Aortic smooth muscle cell (primary cell): Measurements from ENCODE around the gene MTOR. TPM values are rescaled to one million over a fixed set of nuclear protein-coding genes. Genes with fewer than 3 reads are reported as not detected.

ENCODE experiments used
- total RNA-seq: library from RNA; depleted of rRNA; stranded (reverse); fragments of >200 nt; gene quantifications from 2 replicates; pipeline ENCODE4 v1.2.3, GENCODE V29; 2014

The MTOR gene
- total RNA-seq: 30.0 and 37.8 TPM in 2 replicates

DNA sequence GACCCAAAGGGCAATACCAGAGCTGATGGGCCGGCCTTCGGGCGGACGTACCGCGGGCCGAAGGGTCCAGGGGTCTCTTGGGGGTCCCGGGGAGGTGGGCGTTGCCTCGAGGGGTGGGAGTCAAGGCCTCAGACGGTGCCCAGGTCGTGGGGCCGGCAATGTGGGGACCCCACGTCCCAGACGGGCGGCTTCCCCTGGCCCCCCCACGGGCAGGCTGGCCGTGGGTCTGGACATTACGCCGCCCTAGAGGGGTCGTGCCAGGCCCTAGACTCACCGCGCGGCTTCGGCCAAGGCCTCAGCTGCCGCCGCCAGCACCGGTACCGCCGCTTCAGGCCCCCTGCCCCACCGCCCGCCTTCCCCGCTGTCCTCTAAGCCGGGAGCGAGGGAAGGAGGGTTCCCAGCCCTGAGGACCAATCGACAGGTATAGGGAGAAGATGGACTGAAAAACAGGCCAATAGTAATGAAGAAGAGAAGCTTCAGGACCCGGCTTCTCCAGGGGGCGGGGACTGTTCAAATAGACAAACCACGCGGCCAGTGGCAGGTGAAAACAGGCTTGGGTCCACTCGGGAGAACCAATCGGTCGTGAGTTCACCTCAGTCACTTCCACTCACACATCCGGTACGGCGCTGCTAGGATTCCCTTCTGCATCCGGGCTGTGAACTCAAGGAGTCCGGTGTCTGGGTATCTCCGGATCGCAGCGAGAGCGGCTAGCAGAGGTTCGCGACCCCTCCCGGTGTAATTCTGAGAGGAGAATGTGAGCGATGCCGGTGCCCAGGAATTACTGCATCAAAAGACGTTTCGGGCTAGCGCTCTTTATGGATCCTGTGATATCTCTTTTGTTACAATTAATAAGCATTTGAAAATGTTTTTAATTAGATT, at the start of gene MTOR:
TSS of gene MTOR (minus strand) at position 381 of the 879 bp plus-strand sequence. CDS start 3,142 bp downstream, outside the sequence.

GRCh38 chr1:11272832-11273594, 10.7 kb upstream of the MTOR start, which contains the start of gene UBIAD1:
UBIAD1 (plus strand) TSS chr1:11273198; CDS start chr1:11273532, 334 bp downstream.

DNA sequence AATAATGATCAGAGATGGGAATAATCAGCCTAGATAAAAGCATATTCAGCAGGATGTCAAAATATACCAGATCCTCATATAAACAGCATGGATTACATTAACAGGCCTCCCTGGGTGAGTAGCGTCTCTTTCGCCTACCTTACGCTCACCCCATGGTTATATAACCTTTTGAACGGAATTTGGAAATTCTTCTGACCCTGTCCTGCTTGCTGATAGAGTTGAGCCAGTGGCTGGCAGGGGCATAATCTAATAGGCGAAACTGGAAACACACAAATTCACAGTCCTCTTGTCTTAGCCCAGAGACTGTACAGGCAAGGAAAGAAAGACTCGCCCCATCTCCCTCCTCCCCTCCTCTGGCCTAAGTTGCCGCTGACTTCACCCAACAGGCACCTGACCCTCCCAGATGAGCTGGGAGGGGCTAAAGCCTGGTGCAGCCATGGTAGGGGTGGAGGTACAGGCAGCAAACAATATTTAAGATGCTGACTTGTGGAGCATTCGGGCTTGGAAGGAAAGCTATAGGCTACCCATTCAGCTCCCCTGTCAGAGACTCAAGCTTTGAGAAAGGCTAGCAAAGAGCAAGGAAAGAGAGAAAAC, 73.4 kb downstream of the MTOR start, which contains the start of gene ANGPTL7:
TSS of gene ANGPTL7 (plus strand) at position 498 of the 594 bp plus-strand sequence. CDS start 225 bp downstream, outside the sequence.

DNA sequence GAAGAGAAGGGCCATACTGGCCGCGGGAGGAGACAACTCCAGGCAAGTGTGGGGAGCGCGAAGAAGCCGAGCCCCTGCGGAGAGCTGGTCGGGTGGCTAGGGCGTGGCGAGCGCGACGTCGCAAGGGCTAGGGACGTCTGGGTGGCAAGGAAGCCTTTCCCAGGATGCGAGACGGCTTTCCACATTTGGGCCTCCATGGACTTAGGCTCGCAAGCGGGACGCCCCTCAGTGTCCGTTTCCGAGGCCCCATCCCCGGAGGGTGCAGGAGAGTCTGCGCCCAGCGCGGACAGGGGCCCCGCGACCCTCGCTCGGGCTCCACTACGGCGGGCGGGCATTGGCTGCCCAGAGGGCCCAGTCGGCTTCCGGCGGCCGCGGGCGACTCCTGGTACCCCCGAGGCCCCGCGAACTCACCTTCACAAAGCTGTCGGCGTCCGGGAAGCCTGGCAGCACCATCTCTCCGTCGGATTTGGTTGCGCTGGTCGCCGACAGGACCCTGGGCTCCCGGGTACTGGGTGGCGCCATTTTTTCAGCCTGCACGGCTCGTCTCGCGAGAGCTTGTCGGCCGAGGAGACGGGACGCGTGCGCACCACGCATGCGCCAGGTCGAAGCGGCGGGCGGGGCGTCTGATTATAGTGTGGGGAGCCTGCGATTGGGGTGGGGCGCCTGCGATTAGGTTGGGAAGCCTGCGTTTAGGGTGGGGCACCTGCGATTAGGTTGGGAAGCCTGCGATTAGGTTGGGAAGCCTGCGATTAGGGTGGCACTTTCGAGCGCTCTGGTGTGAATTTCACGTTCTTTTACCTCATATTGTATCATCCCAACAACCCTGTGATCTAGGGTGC, 162.8 kb downstream of the MTOR start, which contains the start of gene EXOSC10:
TSS of gene EXOSC10 (minus strand) at position 560 of the 839 bp plus-strand sequence. CDS start at position 522, 38 bp downstream.

DNA sequence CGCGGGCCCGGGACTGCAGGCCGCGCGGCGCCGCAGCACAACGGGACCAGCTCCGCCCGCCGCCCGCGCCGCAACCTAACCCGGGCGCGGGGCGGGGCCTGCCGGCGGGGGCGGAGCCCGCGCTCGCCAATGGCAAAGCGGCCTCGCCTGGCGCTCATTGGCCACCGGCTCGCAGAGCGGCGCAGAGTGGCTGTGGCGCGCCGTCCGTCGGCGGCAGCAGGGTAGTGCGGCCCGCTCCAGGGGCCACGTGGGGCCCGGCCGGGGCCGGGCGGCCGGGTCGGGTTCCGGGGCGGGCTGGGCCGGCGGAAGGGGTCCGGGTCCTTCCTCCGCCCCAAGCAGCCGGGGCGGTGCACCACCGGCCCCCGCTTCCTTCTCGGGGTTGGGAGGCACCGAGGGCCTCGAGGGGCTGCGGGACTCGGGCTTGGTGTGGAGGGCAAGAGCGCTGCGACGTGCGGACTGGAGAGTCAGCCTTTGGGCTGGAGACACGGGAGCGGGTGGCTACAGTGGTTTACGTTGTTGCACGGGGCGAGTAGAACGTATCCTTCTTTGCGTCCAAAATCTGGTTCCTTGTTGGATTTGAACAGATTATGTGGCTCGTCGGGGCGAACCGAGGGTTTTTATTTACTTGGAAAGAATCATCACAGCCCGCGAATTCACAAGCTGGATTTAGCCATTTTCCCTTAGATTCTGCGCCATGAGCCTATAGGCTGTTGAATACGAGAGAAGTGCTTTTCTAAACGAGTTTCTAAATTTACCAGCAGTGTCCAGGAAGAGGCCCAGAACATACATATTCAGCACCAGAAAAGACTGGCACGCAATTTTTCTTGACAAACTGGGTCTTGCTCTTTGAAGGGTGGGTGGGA, 202.2 kb downstream of the MTOR start, which contains the start of gene SRM:
TSS of gene SRM (minus strand) at position 51 of the 863 bp plus-strand sequence. CDS start 75 bp downstream, outside the sequence.

Other genes with a start within 250 kb of the MTOR start
- gene TARDBP, start 249.9 kb downstream of the MTOR start, total RNA-seq: 74.2 and 102 TPM in 2 replicates
- gene MASP2, start 215.3 kb downstream of the MTOR start, total RNA-seq: under 0.01 and 0.06 TPM in 2 replicates
- gene SRM, start 202.5 kb downstream of the MTOR start, total RNA-seq: 16.8 and 17.6 TPM in 2 replicates
- 36.9 and 39.8 TPM in 2 replicates for gene EXOSC10, start 162.7 kb downstream of the MTOR start, total RNA-seq
- not detected in 2 replicates for gene ANGPTL7, start 73.2 kb downstream of the MTOR start, total RNA-seq
- 4.2 and 6.6 TPM in 2 replicates for gene UBIAD1, start 10.6 kb upstream of the MTOR start, total RNA-seq
- gene DISP3, start 216.6 kb upstream of the MTOR start, total RNA-seq: not detected in 2 replicates